ENCODE measurements around the gene IGFN1. TPM values are rescaled to one million over a fixed set of nuclear protein-coding genes. Genes with fewer than 3 reads are reported as not detected.
"Not testable (repeated sequence)": the region's sequence is repeated elsewhere in the genome, so short reads cannot be mapped to it uniquely, and the experiment has no call there.

The IGFN1 gene
- total and polyA plus RNA-seq, 2 donors (not counting 3 experiments of a cell fraction or from before 2014, with no cell fraction given), result not detected

DNA sequence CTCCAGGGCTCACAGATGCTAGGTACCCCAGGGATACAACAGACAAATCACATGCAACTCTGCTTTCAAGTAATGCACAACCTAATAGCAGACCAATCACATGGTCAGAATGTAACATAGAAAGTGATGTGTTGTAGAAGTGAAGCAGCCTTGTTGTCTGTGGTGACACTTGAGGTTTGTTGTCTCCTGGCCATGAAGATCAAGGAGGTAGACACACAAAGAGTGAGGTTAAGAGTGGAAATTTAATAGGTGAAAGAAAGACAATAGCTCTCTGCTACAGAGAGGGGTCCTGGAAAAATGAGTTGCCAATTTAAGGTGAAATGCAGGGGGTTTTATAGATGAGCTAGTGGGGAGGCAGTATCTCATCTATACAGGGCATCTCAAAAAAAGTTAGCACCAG lies 33.8 kb upstream of the IGFN1 start:
- Histone ChIP-seq H3K4me2 (ENCODE audit: insufficient read depth, low read length) (no peak overlapping the region), H4K20me1 (replicated peaks; ENCODE audit: control insufficient read depth, extremely low read depth, insufficient read depth, low read length) (no peaks in the 10 kb centered on the region), H3K4me3 (replicated peaks in 1 of 3; ENCODE audit: insufficient read depth in 1 of 3, low read depth in 1 of 3, low read length in 3 of 3) (no peak overlapping the region), H2AFZ (ENCODE audit: low read depth, low read length) (no peak overlapping the region), H3K9ac (replicated peaks; ENCODE audit: extremely low read depth, insufficient read depth, low read length) (no peak overlapping the region), H3K9me3 (replicated peaks; ENCODE audit: control insufficient read depth, insufficient read depth, low read length) (no peaks in the 10 kb centered on the region), H3K9me1 (replicated peaks; ENCODE audit: control insufficient read depth, extremely low read depth, insufficient read depth, low read length) (no peaks in the 10 kb centered on the region), H3K36me3 (ENCODE audit: control insufficient read depth in 2 of 2, extremely low read depth in 1 of 2, insufficient read depth in 2 of 2, low read length in 2 of 2) (no peaks in the 10 kb centered on the region), H3K4me1 (ENCODE audit: control insufficient read depth, extremely low read depth, insufficient read depth, low read length) (peaks cover 8% of the 10 kb centered on the region), H3K27me3 (ENCODE audit: control insufficient read depth in 2 of 2, insufficient read depth in 2 of 2, low read length in 2 of 2) (peaks cover 25 to 33% of the 10 kb centered on the region in 2 experiments), H3K27ac (ENCODE audit: insufficient read depth, low read depth, low read length) (no peak overlapping the region), H3K79me2 (ENCODE audit: control insufficient read depth, insufficient read depth, low read length) (no peaks in the 10 kb centered on the region)
- intact Hi-C loops (cut with micrococcal nuclease), result no loop called here
- DNase-seq (ENCODE audit: low read depth, low spot score) (no peak), FAIRE-seq (no peak)
- ChIA-PET CTCF (no interaction called here), POLR2A (no interaction called here)
- dilution Hi-C loops (cut with MboI; ENCODE audit: extremely low pct_ligation_motif_present, low sequenced_read_pairs), result no loop called here
- no peak for TF ChIP-seq MYC (IDR thresholded peaks at IDR 0.05; ENCODE audit: low read depth, low read length)
- no peak for TF ChIP-seq POLR2A (IDR thresholded peaks at IDR 0.05; ENCODE audit: low read depth, low read length)
- no peak for TF ChIP-seq POLR2AphosphoS5 (IDR thresholded peaks at IDR 0.05; ENCODE audit: insufficient read depth, low read depth, low read length)
- TF ChIP-seq EZH2 (IDR thresholded peaks at IDR 0.05; ENCODE audit: borderline replicate concordance, low read depth, low read length, severe bottlenecking), result no peak
- no TSS peak for BruUV-seq (replicated peaks)

DNA sequence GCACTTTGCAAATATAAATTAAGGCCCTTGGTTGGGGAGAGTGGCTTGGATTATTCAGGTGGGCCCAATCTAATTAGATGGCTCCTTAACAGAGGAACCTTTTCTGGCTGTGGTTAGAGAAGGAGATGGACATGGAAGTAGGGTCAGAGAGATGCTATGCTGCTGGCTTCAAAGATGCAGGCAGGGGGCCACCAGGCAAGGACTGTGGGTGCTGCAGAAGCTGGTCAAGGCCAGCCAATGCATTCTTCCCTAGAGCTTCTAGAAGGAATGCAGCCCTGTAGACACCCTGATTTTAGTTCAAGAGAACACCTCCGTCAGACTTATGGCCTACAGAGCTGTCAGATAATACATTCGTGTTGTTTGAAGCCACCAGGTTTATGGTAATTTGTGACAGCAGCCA lies 32.7 kb upstream of the IGFN1 start:
- dilution Hi-C loops (cut with MboI; ENCODE audit: extremely low pct_ligation_motif_present, low sequenced_read_pairs) (no loop called here), intact Hi-C loops (cut with micrococcal nuclease) (no loop called here)
- FAIRE-seq (no peak), DNase-seq (ENCODE audit: low read depth, low spot score) (no peak)
- no peaks in the 10 kb centered on the region for H3K36me3 ChIP-seq (ENCODE audit: control insufficient read depth in 2 of 2, extremely low read depth in 1 of 2, insufficient read depth in 2 of 2, low read length in 2 of 2)
- no peak overlapping the region for H3K9ac ChIP-seq (replicated peaks; ENCODE audit: extremely low read depth, insufficient read depth, low read length)
- H3K4me1 ChIP-seq (ENCODE audit: control insufficient read depth, extremely low read depth, insufficient read depth, low read length), result peaks cover 8% of the 10 kb centered on the region
- ChIA-PET POLR2A (no interaction called here), CTCF (interaction anchor here (2.4 kb wide), 1 partner anchor 11 kb away, joined by 9 read pairs; no protein-coding TSS in a partner anchor)
- TF ChIP-seq, protein P1, sequence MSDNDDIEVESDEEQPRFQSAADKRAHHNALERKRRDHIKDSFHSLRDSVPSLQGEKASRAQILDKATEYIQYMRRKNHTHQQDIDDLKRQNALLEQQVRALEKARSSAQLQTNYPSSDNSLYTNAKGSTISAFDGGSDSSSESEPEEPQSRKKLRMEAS (IDR thresholded peaks at IDR 0.05; ENCODE audit: insufficient read depth, insufficient read length), result no peak
- no peak for TF ChIP-seq FOS (IDR thresholded peaks at IDR 0.05; ENCODE audit: borderline replicate concordance, insufficient read depth, low read length)
- TF ChIP-seq EZH2 (IDR thresholded peaks at IDR 0.05; ENCODE audit: borderline replicate concordance, low read depth, low read length, severe bottlenecking), result no peak
- TF ChIP-seq, protein P2, sequence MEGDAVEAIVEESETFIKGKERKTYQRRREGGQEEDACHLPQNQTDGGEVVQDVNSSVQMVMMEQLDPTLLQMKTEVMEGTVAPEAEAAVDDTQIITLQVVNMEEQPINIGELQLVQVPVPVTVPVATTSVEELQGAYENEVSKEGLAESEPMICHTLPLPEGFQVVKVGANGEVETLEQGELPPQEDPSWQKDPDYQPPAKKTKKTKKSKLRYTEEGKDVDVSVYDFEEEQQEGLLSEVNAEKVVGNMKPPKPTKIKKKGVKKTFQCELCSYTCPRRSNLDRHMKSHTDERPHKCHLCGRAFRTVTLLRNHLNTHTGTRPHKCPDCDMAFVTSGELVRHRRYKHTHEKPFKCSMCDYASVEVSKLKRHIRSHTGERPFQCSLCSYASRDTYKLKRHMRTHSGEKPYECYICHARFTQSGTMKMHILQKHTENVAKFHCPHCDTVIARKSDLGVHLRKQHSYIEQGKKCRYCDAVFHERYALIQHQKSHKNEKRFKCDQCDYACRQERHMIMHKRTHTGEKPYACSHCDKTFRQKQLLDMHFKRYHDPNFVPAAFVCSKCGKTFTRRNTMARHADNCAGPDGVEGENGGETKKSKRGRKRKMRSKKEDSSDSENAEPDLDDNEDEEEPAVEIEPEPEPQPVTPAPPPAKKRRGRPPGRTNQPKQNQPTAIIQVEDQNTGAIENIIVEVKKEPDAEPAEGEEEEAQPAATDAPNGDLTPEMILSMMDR (IDR thresholded peaks at IDR 0.05; ENCODE audit: extremely low read depth in 1 of 2, insufficient read depth in 1 of 2, low read depth in 1 of 2, low read length in 2 of 2), result no peak
- TF ChIP-seq GATA2 (IDR thresholded peaks at IDR 0.05; ENCODE audit: insufficient read depth, insufficient read length, low read depth, low read length), result no peak
- no peak for TF ChIP-seq MYC (IDR thresholded peaks at IDR 0.05; ENCODE audit: low read depth, low read length)
- no peak for TF ChIP-seq POLR2A (IDR thresholded peaks at IDR 0.05; ENCODE audit: low read depth, low read length)
- TF ChIP-seq JUN (IDR thresholded peaks at IDR 0.05; ENCODE audit: borderline replicate concordance, insufficient read depth, insufficient read length, low read depth), result no peak
- no peaks in the 10 kb centered on the region for H3K79me2 ChIP-seq (ENCODE audit: control insufficient read depth, insufficient read depth, low read length)
- H4K20me1 ChIP-seq (replicated peaks; ENCODE audit: control insufficient read depth, extremely low read depth, insufficient read depth, low read length), result no peaks in the 10 kb centered on the region
- no peaks in the 10 kb centered on the region for H3K9me3 ChIP-seq (replicated peaks; ENCODE audit: control insufficient read depth, insufficient read depth, low read length)
- H3K4me2 ChIP-seq (ENCODE audit: insufficient read depth, low read length), result no peak overlapping the region
- no peak overlapping the region for H3K27ac ChIP-seq (ENCODE audit: insufficient read depth, low read depth, low read length)
- H2AFZ ChIP-seq (ENCODE audit: low read depth, low read length), result no peak overlapping the region
- peaks cover 25 to 33% of the 10 kb centered on the region in 2 experiments for H3K27me3 ChIP-seq (ENCODE audit: control insufficient read depth in 2 of 2, insufficient read depth in 2 of 2, low read length in 2 of 2)
- no TSS peak for BruUV-seq (replicated peaks)
- no peaks in the 10 kb centered on the region for H3K9me1 ChIP-seq (replicated peaks; ENCODE audit: control insufficient read depth, extremely low read depth, insufficient read depth, low read length)
- H3K4me3 ChIP-seq (replicated peaks in 1 of 3; ENCODE audit: insufficient read depth in 1 of 3, low read depth in 1 of 3, low read length in 3 of 3), result no peak overlapping the region

DNA sequence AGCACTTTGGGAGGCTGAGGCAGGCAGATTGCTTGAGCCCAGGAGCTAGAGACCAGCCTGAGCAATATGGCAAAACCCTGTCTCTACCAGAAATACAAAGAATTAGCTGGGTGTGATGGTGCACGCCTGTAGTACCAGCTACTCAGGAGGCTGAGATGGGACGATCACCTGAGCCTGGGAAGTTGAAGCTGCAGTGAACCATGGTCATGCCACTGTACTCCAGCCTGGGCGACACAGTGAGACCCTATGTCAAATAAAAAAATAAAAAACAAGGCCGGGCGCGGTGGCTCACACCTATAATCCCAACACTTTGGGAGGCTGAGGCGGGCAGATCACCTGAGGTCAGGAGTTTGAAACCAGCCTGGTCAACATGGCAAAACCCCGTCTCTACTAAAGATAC lies 27.6 kb upstream of the IGFN1 start:
- H3K27ac ChIP-seq (ENCODE audit: insufficient read depth, low read depth, low read length); H3K4me2 ChIP-seq (ENCODE audit: insufficient read depth, low read length); H3K9me3 ChIP-seq (replicated peaks; ENCODE audit: control insufficient read depth, insufficient read depth, low read length); intact Hi-C loops (cut with micrococcal nuclease); H3K4me3 ChIP-seq (replicated peaks in 1 of 3; ENCODE audit: insufficient read depth in 1 of 3, low read depth in 1 of 3, low read length in 3 of 3); H4K20me1 ChIP-seq (replicated peaks; ENCODE audit: control insufficient read depth, extremely low read depth, insufficient read depth, low read length); H3K9ac ChIP-seq (replicated peaks; ENCODE audit: extremely low read depth, insufficient read depth, low read length); POLR2A ChIA-PET; H3K79me2 ChIP-seq (ENCODE audit: control insufficient read depth, insufficient read depth, low read length); dilution Hi-C loops (cut with MboI; ENCODE audit: extremely low pct_ligation_motif_present, low sequenced_read_pairs); H2AFZ ChIP-seq (ENCODE audit: low read depth, low read length); DNase-seq (ENCODE audit: low read depth, low spot score); H3K4me1 ChIP-seq (ENCODE audit: control insufficient read depth, extremely low read depth, insufficient read depth, low read length); H3K9me1 ChIP-seq (replicated peaks; ENCODE audit: control insufficient read depth, extremely low read depth, insufficient read depth, low read length); FAIRE-seq; H3K36me3 ChIP-seq (ENCODE audit: control insufficient read depth in 2 of 2, extremely low read depth in 1 of 2, insufficient read depth in 2 of 2, low read length in 2 of 2); BruUV-seq (replicated peaks): not testable (repeated sequence)
- CTCF ChIA-PET, result interaction anchor here (0.9 to 1.2 kb wide), 2 partner anchors 18 to 60 kb away, joined by 3 read pairs; no protein-coding TSS in a partner anchor
- H3K27me3 ChIP-seq (ENCODE audit: control insufficient read depth in 2 of 2, insufficient read depth in 2 of 2, low read length in 2 of 2), result peaks cover 29% of the 10 kb centered on the region in 2 experiments

Measured in endothelial cell of umbilical vein (primary cell).